GM18505 (cell line): ENCODE results near the gene AGK.
"Not testable (repeated sequence)": the region's sequence is repeated elsewhere in the genome, so short reads cannot be mapped to it uniquely, and the experiment has no call there.

Experiments
- ATAC-seq: cut with Tn5 transposase; IDR thresholded peaks from one replicate; pipeline ENCODE4 v1.9.1; 2021; ENCODE audit not compliant: unreplicated experiment
- POLR2A ChIP-seq: IDR thresholded peaks from 4 replicates; pipeline ENCODE4 v1.6.1; 2011; ENCODE audit warnings: borderline replicate concordance; ENCODE audit not compliant: insufficient read depth, insufficient read length; ENCODE audit errors: extremely low read depth

The AGK gene

GRCh38 chr7:141624763-141625162, 73.6 kb downstream of the AGK start:
- no peak for TF ChIP-seq POLR2A
- no peak for ATAC-seq

DNA sequence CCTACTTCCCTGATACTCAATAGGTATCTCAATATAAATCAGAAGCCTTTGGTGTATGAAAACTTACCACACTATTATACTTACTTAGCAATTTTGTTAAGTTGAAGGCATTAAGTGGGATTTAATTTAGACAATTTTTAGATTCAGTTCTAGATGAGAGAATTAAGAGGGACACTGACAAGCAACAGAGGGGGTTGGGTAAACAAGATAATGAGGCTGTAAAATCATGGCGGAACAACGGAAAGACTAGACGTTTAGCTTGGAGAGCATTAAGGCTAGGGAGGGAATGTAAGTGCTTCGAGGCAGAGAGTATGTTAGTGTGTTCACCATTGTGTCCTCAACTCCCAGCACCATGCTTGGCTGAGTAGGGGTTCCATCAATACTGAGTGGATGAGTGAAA, 79.4 kb downstream of the AGK start:
- no peak for TF ChIP-seq POLR2A

DNA sequence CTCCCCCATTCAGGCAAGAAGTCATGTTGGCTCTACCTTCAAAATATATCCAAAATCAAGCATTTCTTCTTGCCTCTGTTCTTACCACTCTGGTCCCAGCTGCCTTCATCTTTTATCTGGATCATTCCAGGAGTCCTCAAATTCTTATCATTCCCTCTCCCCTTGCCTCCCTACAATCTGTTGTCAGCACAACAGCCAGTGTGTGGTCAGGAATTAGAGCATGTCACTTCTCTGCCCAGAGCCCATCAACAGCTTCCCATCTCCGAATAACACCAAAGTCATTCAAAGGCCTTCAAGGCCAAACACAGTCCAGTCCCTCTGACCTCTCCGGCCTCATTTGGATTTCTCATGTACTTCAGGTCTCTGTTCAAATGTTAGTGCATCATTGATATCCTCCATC, 80.3 kb downstream of the AGK start:
- no peak for TF ChIP-seq POLR2A
- no peak for ATAC-seq

More for the DNA sequence above, 79.4 kb downstream of the AGK start:
- no peak for ATAC-seq

GRCh38 chr7:141634065-141634464, 82.9 kb downstream of the AGK start:
- ATAC-seq: no peak
- TF ChIP-seq POLR2A: no peak

DNA sequence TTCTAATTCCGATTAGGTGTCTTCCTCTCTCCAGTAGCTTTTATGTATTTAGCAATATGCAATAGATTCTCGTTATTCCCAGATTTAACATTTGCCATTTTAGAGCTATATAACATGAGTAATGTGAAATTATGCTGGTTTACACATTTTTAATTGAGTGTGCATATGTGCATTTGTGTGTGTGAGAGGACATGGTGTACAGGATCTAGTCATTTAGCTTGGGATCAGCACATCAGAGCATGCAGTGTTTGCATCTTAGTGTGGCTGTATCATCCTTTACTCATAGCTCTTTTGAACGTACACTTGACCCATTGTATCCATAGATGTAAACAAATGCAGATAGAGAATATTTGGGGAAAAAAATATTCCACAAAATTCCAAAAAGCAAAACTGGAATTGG, 84.8 kb downstream of the AGK start:
- TF ChIP-seq POLR2A: no peak
- ATAC-seq: no peak

DNA sequence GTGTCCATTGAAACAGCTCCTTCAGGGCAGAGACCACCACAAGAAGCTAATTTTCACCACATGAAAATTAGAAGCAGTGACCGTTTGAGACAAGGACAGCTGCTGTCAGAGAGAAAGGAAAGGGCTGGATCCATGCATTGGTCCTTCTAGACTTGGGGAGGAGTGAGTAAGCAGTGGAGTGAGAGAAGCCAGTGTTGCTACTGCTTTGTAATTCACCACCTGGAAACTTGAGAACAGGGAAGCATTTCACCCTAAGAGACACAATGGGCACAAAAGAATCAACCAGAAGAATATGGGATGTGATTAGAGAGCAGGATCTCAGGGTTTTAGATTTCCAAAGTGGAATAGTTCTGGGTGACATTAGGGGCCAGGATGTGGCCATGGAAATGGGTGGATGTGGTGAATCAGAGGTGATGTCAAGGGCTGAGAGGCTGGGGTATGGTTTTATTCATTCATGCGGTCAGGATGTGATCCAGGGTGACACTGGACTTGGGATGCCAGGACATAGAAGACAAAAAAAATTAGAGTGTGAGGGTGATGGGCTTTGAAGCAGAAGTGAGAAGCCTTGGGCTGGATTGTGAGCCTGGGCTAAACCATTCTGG, 89.1 kb downstream of the AGK start:
- TF ChIP-seq POLR2A: no peak
- no peak for ATAC-seq

- ATAC-seq: no peak
These were observed 90.7 kb downstream of the AGK start for GRCh38 chr7:141641876-141642275.

DNA sequence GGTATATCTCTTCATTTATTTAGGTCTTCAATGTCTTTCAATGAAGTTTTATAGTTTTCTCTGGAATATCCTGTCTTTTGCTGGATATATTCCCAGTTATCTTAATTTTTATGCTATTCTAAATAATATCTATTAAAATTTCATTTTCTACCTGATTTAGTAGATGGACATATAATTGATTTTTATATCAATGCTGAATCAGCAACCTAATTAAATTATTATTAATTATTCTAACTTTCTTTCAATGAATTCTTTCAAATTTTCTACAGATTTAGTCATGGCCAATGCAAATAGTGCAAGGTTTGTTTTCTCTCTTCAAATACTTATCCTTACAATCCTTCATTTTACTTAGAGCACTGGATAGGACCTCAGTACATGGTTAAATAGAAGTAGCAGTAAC, 94.0 kb downstream of the AGK start:
- ATAC-seq: no peak
- no peak for TF ChIP-seq POLR2A

More at GRCh38 chr7:141641876-141642275, 90.7 kb downstream of the AGK start:
- TF ChIP-seq POLR2A: no peak

- no peak for TF ChIP-seq POLR2A
- ATAC-seq: no peak
These were observed 95.7 kb downstream of the AGK start for GRCh38 chr7:141646826-141647480.

- ATAC-seq: not testable (repeated sequence)
These were observed 96.5 kb downstream of the AGK start for GRCh38 chr7:141647701-141648100.

- no peak for ATAC-seq
- TF ChIP-seq POLR2A: no peak
These were observed 97.3 kb downstream of the AGK start for GRCh38 chr7:141648276-141649114.

DNA sequence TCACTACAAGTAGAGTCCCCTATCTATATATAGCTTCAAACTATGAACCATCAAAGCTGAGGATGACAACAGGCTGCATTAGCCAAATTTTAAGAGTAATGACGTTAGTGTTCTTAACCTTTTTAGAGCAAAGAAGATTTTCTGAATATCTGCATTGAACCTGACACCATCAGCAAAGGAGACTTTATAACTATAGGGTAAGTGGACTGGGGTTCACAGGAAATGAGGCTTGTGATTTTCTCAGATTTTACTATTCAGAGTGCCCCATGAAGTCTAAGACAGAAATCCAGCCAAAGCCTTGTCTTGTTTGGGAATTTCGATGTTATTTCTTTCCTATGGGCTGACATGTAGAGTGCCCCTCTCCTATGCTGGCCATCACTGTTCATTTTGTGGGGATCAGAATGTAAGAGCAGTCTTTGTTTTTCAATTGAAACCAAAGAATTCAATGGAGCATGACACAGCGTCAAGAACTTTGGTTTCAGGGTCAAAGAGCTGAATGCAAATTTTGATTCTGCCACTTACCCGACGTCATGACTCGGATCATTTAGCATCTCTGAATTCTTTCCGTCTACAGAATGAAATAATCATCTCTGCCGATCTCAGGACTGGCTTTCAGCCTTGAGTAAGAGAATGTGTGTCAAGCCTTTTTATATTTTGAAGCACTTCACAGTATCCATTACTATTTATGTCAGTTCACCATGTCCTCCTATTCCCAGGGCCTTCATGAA, 98.1 kb downstream of the AGK start:
- ATAC-seq: no peak
- TF ChIP-seq POLR2A: no peak

GRCh38 chr7:141649865-141650634, 98.8 kb downstream of the AGK start:
- TF ChIP-seq POLR2A: no peak
- ATAC-seq: no peak
